Gastrocnemius medialis (tissue), 4 donors: ENCODE measurements around the gene SLC24A3. TPM values are rescaled to one million over a fixed set of nuclear protein-coding genes. Genes with fewer than 3 reads are reported as not detected.
A peak's percentile ranks its signal among the peaks of the same experiment; 100 is the strongest.

ENCODE experiments used
- ATAC-seq, 2 donors: fragments of 150-250 bp; one replicate each; pipeline ENCODE4 v1.9.1; 2016
- DNase-seq, 2 donors: peaks; one replicate each; pipeline ENCODE4 v3.0.0-alpha.2; 2019
- H3K27ac ChIP-seq, 4 donors: fragments of 200-600 bp; sonication (generic); 1 replicate in 1 of 4; 2 replicates in 3 of 4; pipeline ENCODE4 v1.5.1; 2016 to 2018; ENCODE audit warnings: mild to moderate bottlenecking in 2 of 4, moderate library complexity in 1 of 4
- H3K27me3 ChIP-seq, 3 donors: fragments of 200-600 bp; sonication (generic) in 2 of 3; 1 replicate in 1 of 3; 2 replicates in 2 of 3; pipeline versions ENCODE4 v1.5.1 to v1.6.0; 2016 to 2019; ENCODE audit warnings: mild to moderate bottlenecking in 1 of 3, moderate library complexity in 1 of 3
- H3K36me3 ChIP-seq, 2 donors: fragments of 200-600 bp; sonication (generic) in 1 of 2; one replicate each; pipeline ENCODE4 v1.5.1; 2017 to 2018
- H3K4me1 ChIP-seq, 2 donors: fragments of 200-600 bp; sonication (generic) in 1 of 2; one replicate each; pipeline ENCODE4 v1.5.1; 2016 to 2017; ENCODE audit warnings: mild to moderate bottlenecking in 2 of 2
- H3K4me3 ChIP-seq, 4 donors: fragments of 200-600 bp; sonication (generic) in 3 of 4; 1 replicate in 1 of 4; 2 replicates in 3 of 4; pipeline ENCODE4 v1.5.1; 2016 to 2019; ENCODE audit warnings: mild to moderate bottlenecking in 2 of 4
- H3K9me3 ChIP-seq, 3 donors: fragments of 200-600 bp; sonication (generic) in 2 of 3; 1 replicate in 1 of 3; 2 replicates in 2 of 3; pipeline ENCODE4 v1.5.1; 2016 to 2019
- POLR2A ChIP-seq, 2 donors: fragments of 450-650 bp; IDR thresholded peaks; one replicate each; pipeline ENCODE4 v1.6.1; 2017; ENCODE audit warnings: antibody characterized with exemption in 2 of 2, mild to moderate bottlenecking in 2 of 2, moderate library complexity in 2 of 2
- in situ Hi-C, 4 donors: fragments of 200-750 bp; cut with MboI; loops; one replicate each; pipeline versions ENCODE4 v1.15.0 to v1.8.0; 2017; ENCODE audit warnings: low sequenced_read_pairs in 4 of 4
- intact Hi-C: fragments of 100-400 bp; cut with DNase I; formaldehyde crosslinking; loops from one replicate; pipeline ENCODE4 v1.15.1; 2023; ENCODE audit warnings: low total_unique reads
- total RNA-seq, 4 donors: library from RNA; depleted of rRNA; stranded (reverse); fragments of >200 nt; gene quantifications; one replicate each; pipeline versions ENCODE4 v1.1.0 to v1.2.3, GENCODE V29; 2016
- TF ChIP-seq, protein P1 (sequence below), 5 experiments: fragments of 450-650 bp in 3 of 5; fragments of 200-600 bp in 2 of 5; sonication (generic) in 2 of 5; IDR thresholded peaks in 4 of 5; conservative IDR thresholded peaks in 1 of 5; 1 replicate in 4 of 5; 2 replicates in 1 of 5; pipeline ENCODE4 v1.5.1; 2016 to 2019; ENCODE audit warnings: antibody characterized with exemption in 5 of 5, mild to moderate bottlenecking in 3 of 5, moderate library complexity in 3 of 5

SLC24A3 gene
- total RNA-seq, 4 donors from 2014 or later, result 3.3 to 7.8 (median 6.7) TPM

DNA sequence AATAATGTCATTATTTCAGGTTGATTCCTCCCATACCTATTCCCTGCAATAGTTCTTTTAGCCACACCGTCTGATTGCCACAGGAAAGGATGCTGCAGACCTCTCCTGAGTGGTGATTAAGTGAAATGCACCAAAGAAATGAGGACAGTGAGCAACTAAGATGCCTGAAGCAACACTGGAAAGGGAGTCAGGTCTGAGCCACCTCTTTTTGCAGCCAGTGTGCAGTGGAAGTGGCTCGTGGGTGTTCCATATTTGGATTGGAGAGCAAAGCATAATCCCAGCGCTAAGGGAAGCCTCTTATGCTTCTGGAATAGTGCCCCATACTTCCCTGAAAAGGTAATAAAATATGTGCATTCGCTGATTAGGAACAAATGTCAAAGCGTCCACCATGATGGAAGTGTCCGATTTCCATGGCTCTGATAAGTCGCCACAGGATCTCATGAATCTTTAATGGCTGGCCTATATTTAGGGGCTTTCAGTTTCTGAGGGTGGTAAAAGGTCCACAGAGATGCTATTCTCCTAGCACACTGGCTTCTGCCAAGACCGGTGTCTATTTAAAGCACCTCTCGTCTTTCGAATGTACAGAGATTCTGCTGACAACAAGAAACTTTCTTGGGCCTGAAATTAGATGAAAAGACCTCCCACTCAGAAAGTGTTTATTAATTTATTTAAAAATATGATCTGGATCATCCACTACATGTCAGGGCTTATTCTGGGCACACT is 253.9 kb downstream of the SLC24A3 start:
- ATAC-seq, result peak; percentile 57 to 64
- DNase-seq, result no peak
- Histone ChIP-seq H3K4me3 (no peak overlapping the region), H3K4me1 (peaks cover 23 to 24% of the 10 kb centered on the region in 2 donors), H3K27me3 (no peaks in the 10 kb centered on the region), H3K27ac (peak overlapping the region; percentile 39 to 72 (median 41)), H3K9me3 (no peaks in the 10 kb centered on the region), H3K36me3 (no peaks in the 10 kb centered on the region)
- intact Hi-C loops (no loop called here), in situ Hi-C loops (no loop called here)
- TF ChIP-seq POLR2A (IDR thresholded peaks at IDR 0.05), result no peak
- TF ChIP-seq, protein P1, sequence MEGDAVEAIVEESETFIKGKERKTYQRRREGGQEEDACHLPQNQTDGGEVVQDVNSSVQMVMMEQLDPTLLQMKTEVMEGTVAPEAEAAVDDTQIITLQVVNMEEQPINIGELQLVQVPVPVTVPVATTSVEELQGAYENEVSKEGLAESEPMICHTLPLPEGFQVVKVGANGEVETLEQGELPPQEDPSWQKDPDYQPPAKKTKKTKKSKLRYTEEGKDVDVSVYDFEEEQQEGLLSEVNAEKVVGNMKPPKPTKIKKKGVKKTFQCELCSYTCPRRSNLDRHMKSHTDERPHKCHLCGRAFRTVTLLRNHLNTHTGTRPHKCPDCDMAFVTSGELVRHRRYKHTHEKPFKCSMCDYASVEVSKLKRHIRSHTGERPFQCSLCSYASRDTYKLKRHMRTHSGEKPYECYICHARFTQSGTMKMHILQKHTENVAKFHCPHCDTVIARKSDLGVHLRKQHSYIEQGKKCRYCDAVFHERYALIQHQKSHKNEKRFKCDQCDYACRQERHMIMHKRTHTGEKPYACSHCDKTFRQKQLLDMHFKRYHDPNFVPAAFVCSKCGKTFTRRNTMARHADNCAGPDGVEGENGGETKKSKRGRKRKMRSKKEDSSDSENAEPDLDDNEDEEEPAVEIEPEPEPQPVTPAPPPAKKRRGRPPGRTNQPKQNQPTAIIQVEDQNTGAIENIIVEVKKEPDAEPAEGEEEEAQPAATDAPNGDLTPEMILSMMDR (IDR thresholded peaks at IDR 0.05 in 4 of 5, conservative IDR thresholded peaks at IDR 0.05 in 1 of 5), result no peak

DNA sequence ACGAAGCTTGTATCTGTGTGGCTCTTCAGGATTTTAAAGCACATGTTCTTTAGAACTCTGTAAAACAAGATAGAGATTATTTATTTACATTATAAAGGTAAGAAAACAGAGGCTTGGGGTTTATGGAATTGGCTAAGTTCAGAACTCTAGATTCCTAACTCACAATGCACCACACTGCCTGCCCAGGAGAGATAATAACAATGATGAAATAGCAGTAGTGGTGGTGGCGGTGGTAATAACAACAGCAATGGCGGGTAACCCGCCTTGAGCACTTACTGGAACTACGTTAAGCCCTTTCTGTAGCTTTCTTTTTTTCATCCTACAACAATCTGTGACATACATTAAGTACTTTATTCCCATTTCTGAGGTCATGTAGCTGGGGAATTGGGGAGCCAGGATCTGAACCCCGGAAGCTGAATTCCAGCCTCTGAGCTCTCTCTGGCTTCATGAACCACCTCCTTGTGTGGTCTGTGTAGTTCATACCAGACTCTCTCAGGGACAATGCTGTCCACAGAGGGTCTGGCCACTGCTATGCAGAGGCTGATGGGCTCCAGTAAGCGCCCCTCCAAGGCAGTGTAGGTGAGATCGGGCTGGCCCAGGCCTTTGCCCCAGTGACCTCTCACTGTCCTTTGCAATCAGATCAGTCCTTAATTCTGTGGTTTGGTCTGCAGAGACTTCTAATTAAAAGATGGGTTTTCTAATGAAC is 260.9 kb downstream of the SLC24A3 start:
- DNase-seq, result no peak
- Histone ChIP-seq H3K9me3 (no peaks in the 10 kb centered on the region), H3K36me3 (no peaks in the 10 kb centered on the region), H3K4me3 (no peak overlapping the region), H3K27ac (no peak overlapping the region), H3K4me1 (peaks cover 0 to 3% of the 10 kb centered on the region in 2 donors), H3K27me3 (no peaks in the 10 kb centered on the region)
- no peak for ATAC-seq
- TF ChIP-seq POLR2A (IDR thresholded peaks at IDR 0.05), result no peak
- TF ChIP-seq, protein P1 (IDR thresholded peaks at IDR 0.05 in 4 of 5, conservative IDR thresholded peaks at IDR 0.05 in 1 of 5), result no peak
- intact Hi-C loops, result no loop called here
- in situ Hi-C loops, result no loop called here

DNA sequence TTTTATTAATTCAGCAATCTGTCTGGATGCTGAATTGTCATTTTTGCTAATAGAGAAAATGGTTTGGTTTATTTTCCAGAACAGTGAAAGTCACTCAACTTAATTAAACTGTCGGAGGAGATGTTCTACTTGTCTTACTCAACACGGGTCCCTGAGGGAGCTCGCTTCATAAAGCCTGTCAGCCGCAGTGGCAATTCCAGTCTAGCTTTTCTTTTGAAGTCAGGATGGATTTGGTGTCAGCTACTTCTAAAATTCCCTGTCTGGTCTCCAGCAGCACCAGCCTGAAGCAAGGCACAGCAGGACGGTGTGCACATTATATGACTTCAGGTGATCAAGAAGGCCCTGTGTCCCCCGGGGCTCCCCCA is 261.5 kb downstream of the SLC24A3 start:
- no peaks in the 10 kb centered on the region for H3K36me3 ChIP-seq
- in situ Hi-C loops, result no loop called here
- no peaks in the 10 kb centered on the region for H3K9me3 ChIP-seq
- H3K27ac ChIP-seq, result no peak overlapping the region
- DNase-seq (no peak), ATAC-seq (no peak)
- H3K4me1 ChIP-seq, result peaks cover 0 to 3% of the 10 kb centered on the region in 2 donors
- no peaks in the 10 kb centered on the region for H3K27me3 ChIP-seq
- TF ChIP-seq POLR2A (IDR thresholded peaks at IDR 0.05), result no peak
- TF ChIP-seq, protein P1 (IDR thresholded peaks at IDR 0.05 in 4 of 5, conservative IDR thresholded peaks at IDR 0.05 in 1 of 5), result no peak
- no peak overlapping the region for H3K4me3 ChIP-seq
- intact Hi-C loops, result no loop called here

DNA sequence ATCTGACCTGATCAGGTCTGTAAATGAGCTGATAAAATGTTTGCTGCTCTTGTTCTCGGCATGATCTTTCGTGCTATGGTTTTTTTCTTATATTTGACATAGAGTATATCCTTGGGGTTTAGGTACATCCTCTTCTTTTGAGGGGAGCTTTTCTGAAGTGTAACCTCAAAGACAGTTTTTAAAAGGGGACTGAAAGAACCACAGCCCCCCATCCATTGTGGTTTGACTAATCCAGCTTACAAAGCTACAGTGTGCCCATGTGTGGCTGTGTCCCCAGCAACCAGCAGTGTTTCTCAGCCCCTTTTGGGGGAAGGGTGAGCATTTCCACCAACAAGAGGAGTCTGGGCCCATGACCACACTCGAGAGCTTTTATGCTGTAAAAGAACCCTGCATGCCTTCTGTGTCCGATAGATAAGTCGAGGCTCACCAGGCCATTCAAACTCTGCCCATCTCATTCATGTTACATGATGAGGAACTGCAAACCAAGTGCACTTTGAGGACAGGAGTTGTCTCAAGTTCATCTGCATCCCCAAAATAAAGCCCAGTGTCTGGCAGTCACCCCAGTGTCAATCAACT is 266.0 kb downstream of the SLC24A3 start:
- intact Hi-C loops, result no loop called here
- H3K36me3 ChIP-seq, result no peaks in the 10 kb centered on the region
- in situ Hi-C loops, result no loop called here
- H3K4me1 ChIP-seq, result peaks cover 15 to 24% of the 10 kb centered on the region in 2 donors
- no peak overlapping the region for H3K4me3 ChIP-seq
- DNase-seq (no peak), ATAC-seq (no peak)
- no peaks in the 10 kb centered on the region for H3K27me3 ChIP-seq
- no peak for TF ChIP-seq POLR2A (IDR thresholded peaks at IDR 0.05)
- TF ChIP-seq, protein P1 (IDR thresholded peaks at IDR 0.05 in 4 of 5, conservative IDR thresholded peaks at IDR 0.05 in 1 of 5), result no peak
- H3K27ac ChIP-seq, result no peak overlapping the region
- no peaks in the 10 kb centered on the region for H3K9me3 ChIP-seq
